GDM1 (cell line): ENCODE results near the gene COL5A2.

ENCODE experiments used
- DNase-seq: peaks from one replicate; lab custom pipeline; 2025; lab: John Stamatoyannopoulos, UW

COL5A2 gene

GRCh38 chr2:189178726-189179569, 613 bp downstream of the COL5A2 start:
- no peak for DNase-seq

GRCh38 chr2:189178054-189178453, 1.5 kb downstream of the COL5A2 start:
- no peak for DNase-seq

- DNase-seq: no peak
These were observed 2.2 kb downstream of the COL5A2 start for GRCh38 chr2:189177251-189177840.

DNA sequence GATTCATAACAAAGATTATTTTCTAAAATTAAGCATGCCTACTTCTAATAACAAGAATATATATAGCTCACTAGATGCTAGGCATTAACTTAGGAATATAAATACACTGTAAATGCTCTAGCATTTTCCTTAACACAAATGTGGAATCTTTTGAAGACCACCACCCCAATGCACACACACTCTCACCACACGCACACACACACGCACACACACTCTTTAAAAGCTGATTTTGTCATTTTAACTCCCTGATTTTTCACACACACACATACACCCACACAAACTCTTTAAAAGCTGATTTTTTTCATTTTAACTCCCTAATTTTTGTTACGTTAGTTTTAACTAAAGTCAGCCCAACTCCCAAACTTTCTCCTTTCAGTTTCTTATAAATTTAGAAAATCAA, 3.0 kb downstream of the COL5A2 start:
- no peak for DNase-seq

DNA sequence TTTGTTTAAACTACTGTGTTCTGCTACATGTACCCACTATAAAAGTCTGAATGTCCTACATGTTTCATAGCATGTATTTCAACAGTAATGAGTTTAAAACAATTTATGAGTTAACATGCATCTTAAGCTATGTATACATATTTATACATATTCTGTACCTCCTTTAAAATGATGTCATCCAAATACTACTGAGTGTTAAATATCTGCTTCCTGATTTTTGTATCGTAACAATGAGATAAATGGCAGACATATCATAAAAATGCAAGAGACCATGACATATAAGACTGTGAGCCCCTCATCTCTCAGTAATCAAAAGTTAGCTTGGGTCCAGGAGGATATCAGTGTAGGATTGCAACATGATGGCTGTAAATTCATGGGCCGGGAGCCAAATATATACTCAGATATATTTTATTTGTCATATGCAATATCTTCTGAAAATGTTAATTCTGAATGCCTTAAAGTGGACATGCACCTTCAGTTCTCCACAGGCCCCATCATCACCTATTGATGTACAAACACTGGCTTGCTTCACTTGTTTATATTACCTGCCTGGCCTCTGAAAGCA, 3.6 kb downstream of the COL5A2 start:
- no peak for DNase-seq

GRCh38 chr2:189171956-189172609, 7.5 kb downstream of the COL5A2 start:
- DNase-seq: no peak

- no peak for DNase-seq
These were observed 10.6 kb downstream of the COL5A2 start for GRCh38 chr2:189168856-189169499.

DNA sequence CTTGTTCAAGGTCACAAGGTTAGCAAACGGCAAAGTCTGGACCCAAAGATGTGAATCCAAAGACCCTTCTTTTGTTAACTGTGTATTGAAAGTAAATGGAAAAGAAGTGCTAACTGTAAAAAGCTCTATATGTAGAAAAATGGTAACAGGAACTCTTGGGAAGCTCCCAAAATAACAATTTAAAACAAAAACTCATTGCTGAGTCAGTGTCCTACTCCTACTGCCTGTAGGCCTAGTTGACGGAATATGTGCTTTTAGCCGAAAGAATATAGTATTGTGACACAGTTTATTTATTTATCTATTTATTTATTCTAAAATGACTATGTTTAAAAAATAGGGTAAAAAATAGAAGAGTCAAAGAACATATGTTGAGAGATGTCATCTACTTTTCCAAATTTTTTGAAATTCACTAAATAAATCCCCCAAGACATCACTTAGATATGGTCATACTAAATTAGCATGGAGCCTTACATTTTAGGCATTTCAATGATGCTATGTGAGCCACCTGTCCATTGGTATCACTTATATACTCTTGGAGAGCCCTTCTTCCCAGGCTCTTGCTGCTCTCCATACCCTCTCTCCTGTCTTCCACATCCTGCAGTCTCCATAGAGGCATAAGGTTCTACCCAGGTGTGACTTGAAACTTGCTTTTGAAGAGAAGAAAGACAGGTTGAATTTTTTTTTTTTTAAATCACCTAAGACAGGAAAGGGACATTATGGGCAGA, 13.7 kb downstream of the COL5A2 start:
- no peak for DNase-seq

DNA sequence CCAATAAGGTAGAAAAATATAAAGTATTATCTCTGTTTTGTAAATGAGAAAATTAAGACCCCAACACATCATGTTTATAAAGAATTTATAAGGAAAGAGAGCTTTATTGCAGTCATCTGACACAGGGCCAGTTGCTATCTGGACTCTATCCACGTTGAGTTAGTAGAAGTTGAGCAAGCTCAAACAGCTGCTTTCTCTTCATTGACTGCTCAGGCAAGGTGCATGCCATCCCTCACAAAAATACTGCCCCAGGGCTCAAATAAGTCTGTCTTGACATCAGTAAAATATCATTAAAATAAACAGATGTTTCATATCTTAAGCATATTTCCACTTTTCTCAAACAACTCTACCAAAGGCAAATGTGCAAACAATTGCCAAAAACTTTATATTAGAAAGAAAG, 14.8 kb downstream of the COL5A2 start:
- no peak for DNase-seq

GRCh38 chr2:189163889-189164288, 15.7 kb downstream of the COL5A2 start:
- no peak for DNase-seq

DNA sequence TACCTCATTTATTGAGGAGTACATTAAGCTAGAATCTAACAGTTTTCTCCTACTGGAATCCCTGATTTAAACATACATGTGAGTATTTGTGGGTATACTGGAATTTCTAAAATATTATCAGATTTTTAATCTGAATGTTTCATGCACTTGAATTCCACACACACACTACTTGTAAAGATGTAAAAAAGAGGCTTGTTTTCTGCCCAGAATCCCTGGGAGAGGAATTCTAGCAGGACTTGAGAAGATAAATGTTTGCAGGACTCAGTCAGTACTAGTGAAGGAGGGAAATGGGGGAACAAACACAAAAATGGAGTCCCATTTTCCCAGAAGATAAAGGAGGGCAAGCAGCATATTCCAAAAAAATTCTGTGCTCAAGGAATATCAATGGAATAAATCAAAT, 17.0 kb downstream of the COL5A2 start:
- no peak for DNase-seq

DNA sequence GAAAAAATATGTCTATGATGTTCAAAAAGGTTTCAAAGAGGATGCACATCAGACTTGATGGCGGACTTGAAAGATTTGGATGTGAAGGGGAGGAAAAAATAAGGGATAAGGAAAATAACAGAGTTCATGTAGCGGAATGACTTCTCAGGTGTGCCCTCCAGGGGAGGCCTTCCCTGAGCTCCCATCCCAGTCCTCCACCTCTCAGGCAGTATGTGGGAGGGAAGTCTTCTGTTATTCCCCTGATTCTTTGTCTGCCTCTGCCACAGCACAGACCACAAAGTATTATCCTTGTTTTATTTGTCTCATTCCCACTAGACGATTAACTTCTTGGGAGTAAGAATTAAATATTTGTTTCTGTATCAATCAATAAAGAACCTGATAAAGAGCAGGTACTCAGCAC, 17.7 kb downstream of the COL5A2 start:
- DNase-seq: no peak

- no peak for DNase-seq
These were observed 19.8 kb downstream of the COL5A2 start for GRCh38 chr2:189159717-189160116.

GRCh38 chr2:189159273-189159672, 20.3 kb downstream of the COL5A2 start:
- no peak for DNase-seq

DNA sequence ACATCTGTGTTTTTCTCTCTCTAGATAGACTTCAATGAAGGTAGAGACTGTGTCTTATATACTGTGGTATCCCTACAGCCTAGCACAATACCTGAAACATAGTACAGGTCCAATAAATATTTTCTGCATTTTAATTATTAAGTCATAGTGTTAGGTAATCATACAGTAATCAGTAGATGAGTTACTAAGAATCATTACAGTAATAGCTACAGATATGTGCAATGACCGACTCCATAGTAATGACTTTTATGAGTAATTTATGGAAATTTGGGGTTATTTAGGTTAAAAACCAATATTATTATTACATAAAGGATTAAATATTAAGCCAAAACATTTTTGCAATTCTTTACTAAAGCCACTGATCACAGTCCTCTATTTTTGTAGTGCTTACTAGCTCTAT, 21.6 kb downstream of the COL5A2 start:
- no peak for DNase-seq

GRCh38 chr2:189157456-189157855, 22.1 kb downstream of the COL5A2 start:
- DNase-seq: no peak

- DNase-seq: no peak
These were observed 23.8 kb downstream of the COL5A2 start for GRCh38 chr2:189155795-189156194.

DNA sequence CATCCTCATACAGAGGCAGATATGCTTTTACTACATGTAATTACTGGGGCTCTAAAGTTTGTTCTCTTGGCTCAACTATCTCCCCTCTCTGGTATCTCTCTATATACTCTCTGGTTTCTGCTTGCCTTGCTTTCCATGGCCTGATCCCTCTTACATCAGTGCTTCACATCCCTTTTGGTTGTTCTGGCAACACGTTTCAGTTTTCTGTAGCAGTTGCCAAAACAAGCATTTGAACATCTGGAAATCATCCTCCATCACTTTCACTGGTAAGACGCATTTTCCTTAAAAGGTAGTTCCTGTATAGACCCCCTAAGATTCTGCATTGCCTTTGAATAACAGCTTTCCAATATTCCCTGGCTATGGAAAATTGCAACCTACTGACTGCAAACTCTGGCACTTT, 25.9 kb downstream of the COL5A2 start:
- DNase-seq: no peak

- DNase-seq: no peak
These were observed 27.1 kb downstream of the COL5A2 start for GRCh38 chr2:189152483-189152882.

GRCh38 chr2:189151906-189152305, 27.7 kb downstream of the COL5A2 start:
- no peak for DNase-seq

DNA sequence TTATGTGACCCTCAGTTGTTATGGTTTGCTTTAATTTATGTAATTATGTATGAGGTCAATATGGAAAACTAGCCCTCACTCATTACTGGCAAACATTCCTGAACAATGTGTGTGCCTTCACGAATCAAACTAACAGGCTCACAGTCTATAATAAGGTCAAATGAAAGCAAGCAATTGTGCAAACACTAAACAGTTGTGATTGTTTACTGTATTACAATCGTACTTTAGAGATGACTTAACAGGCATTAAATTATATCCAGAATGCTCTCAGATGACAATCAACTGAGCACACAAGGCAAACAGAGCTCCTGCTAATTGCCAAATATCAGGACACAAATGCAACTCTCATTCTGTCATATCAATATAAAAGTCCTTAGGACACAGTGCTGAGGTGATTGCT, 29.5 kb downstream of the COL5A2 start:
- no peak for DNase-seq

GRCh38 chr2:189147989-189148388, 31.6 kb downstream of the COL5A2 start:
- DNase-seq: no peak
